Calu3 (cell line): Measurements from ENCODE around the gene TBC1D13. TPM values are rescaled to one million over a fixed set of nuclear protein-coding genes. Genes with fewer than 3 reads are reported as not detected.

Experiments
- BruUV-seq: library from RNA; stranded (reverse); fragments of 400-500 nt; replicated peaks from 2 replicates; lab custom pipeline; 2021; lab: Mats Ljungman, UMichigan
- CTCF ChIA-PET: fragments of 300-600 bp; sonication (Branson Sonifier 250); formaldehyde crosslinking; loops from one replicate; lab custom pipeline; 2022; ENCODE audit warnings: antibody characterized with exemption; lab: Charles Lee
- DNase-seq: peaks from one replicate; pipeline ENCODE4 v3.0.0; 2022
- H3K27ac Mint-ChIP-seq: one replicate; pipeline ENCODE4 v1.8.0; 2022; ENCODE audit warnings: mixed read lengths; ENCODE audit not compliant: unreplicated experiment
- H3K27me3 Mint-ChIP-seq: one replicate; pipeline ENCODE4 v1.8.0; 2022; ENCODE audit warnings: mixed read lengths; ENCODE audit not compliant: unreplicated experiment
- H3K36me3 Mint-ChIP-seq: one replicate; pipeline ENCODE4 v1.8.0; 2022; ENCODE audit warnings: mild to moderate bottlenecking, moderate library complexity, mixed read lengths; ENCODE audit not compliant: insufficient read depth, unreplicated experiment
- H3K4me1 Mint-ChIP-seq: one replicate; pipeline ENCODE4 v1.8.0; 2022; ENCODE audit warnings: mild to moderate bottlenecking, low read depth, mixed read lengths; ENCODE audit not compliant: unreplicated experiment
- H3K4me3 Mint-ChIP-seq: one replicate; pipeline ENCODE4 v1.8.0; 2022; ENCODE audit warnings: mild to moderate bottlenecking, low read depth, moderate library complexity, mixed read lengths; ENCODE audit not compliant: unreplicated experiment
- H3K9me3 Mint-ChIP-seq: one replicate; pipeline ENCODE4 v1.8.0; 2022; ENCODE audit warnings: low read depth, mixed read lengths; ENCODE audit not compliant: unreplicated experiment
- intact Hi-C: fragments of 100-400 bp; cut with micrococcal nuclease; formaldehyde crosslinking; loops from one replicate; pipeline ENCODE4 v1.10.0; 2022; ENCODE audit not compliant: unreplicated experiment
- total RNA-seq: library from RNA; stranded (reverse); gene quantifications from 2 replicates; pipeline ENCODE4 v1.2.3, GENCODE V29; 2022
- TF ChIP-seq, protein P1 (sequence below): fragments of 200-600 bp; IDR thresholded peaks from one replicate; pipeline ENCODE4 v1.8.0; 2022; ENCODE audit warnings: antibody characterized with exemption; ENCODE audit not compliant: unreplicated experiment

Gene TBC1D13
- total RNA-seq, 1 experiment from 2014 or later = 16.6 TPM

DNA sequence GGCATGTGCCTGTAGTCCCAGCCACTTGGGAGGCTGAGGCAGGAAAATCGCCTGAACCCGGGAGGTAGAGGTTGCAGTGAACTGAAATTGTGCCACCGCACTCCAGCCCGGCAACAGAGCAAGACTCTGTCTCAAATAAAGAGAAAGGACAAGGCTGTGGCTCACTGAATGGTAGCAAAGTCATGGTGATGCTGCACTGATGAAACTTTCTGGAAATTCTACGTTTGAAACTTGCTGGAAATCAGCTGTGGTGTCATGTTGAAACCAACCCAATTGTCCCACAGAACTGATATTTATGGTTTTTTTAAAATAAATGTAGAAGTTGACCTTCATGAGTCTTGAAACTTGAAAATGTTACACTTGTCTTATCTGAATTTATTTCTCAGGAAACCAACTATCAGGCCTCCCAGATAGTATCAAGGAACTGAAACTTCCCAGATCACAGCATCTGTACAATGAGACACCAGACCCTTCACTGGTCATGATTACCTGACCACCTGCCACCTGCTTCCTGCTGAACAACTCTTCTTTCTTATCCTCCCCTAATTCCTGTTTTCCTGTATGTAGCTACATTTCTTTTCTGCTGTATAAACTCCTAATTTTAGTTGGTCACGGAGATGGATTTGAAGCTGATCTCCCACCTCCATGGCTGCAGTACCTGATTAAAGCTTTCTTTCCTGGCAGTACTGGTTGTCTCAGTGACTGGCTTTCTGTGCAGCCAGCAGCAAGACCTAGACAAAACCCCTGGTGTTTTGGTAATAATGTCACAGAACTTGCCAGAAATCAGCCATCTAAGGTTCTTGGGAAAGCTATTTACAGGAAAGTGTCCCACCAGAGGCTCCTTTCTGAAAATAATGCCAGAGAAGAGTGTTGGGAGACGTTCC lies 5.6 kb upstream of the TBC1D13 start:
- DNase-seq = no peak
- H3K9me3 Mint-ChIP-seq = peaks cover 3% of the 10 kb centered on the region
- CTCF ChIA-PET = no interaction called here
- no peaks in the 10 kb centered on the region for H3K27me3 Mint-ChIP-seq
- TF ChIP-seq, protein P1, sequence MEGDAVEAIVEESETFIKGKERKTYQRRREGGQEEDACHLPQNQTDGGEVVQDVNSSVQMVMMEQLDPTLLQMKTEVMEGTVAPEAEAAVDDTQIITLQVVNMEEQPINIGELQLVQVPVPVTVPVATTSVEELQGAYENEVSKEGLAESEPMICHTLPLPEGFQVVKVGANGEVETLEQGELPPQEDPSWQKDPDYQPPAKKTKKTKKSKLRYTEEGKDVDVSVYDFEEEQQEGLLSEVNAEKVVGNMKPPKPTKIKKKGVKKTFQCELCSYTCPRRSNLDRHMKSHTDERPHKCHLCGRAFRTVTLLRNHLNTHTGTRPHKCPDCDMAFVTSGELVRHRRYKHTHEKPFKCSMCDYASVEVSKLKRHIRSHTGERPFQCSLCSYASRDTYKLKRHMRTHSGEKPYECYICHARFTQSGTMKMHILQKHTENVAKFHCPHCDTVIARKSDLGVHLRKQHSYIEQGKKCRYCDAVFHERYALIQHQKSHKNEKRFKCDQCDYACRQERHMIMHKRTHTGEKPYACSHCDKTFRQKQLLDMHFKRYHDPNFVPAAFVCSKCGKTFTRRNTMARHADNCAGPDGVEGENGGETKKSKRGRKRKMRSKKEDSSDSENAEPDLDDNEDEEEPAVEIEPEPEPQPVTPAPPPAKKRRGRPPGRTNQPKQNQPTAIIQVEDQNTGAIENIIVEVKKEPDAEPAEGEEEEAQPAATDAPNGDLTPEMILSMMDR = no peak
- BruUV-seq = no TSS peak
- intact Hi-C loops = no loop called here
- no peak overlapping the region for H3K4me3 Mint-ChIP-seq
- H3K4me1 Mint-ChIP-seq = no peaks in the 10 kb centered on the region
- peaks cover 5% of the 10 kb centered on the region for H3K36me3 Mint-ChIP-seq
- no peak overlapping the region for H3K27ac Mint-ChIP-seq

GRCh38 chr9:128782669-128783068 lies 4.4 kb upstream of the TBC1D13 start:
- no peak for DNase-seq
- intact Hi-C loops = no loop called here
- Mint-ChIP-seq H3K27me3 (no peaks in the 10 kb centered on the region), H3K4me1 (no peaks in the 10 kb centered on the region), H3K4me3 (no peak overlapping the region), H3K27ac (no peak overlapping the region), H3K9me3 (peaks cover 3% of the 10 kb centered on the region), H3K36me3 (peaks cover 17% of the 10 kb centered on the region)
- TF ChIP-seq, protein P1 = no peak
- CTCF ChIA-PET = interaction anchor here (0.7 kb wide), 1 partner anchor 76 kb away, joined by 4 read pairs; no protein-coding TSS in a partner anchor
- BruUV-seq = no TSS peak

DNA sequence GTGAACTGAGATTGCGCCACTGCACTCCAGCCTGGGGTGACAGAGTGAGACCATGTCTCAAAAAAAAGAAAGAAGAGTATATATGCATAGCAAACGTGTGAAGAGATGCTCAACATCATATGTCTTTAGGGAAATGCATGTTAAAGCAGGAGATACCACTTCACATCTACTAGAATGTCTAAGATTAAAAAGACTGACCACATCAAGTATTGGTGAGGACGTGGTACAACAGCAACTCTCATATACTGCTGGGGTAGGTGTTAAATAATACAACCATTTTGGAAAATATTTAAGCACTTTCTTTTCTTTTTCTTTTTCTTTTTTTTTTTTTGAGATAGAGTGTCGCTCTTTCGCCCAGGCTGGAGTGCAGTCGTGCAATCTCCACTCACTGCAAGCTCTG lies 1.6 kb upstream of the TBC1D13 start:
- H3K36me3 Mint-ChIP-seq = peaks cover 17% of the 10 kb centered on the region
- intact Hi-C loops = no loop called here
- no peak overlapping the region for H3K27ac Mint-ChIP-seq

GRCh38 chr9:128787659-128788058 lies 606 bp downstream of the TBC1D13 start:
- TF ChIP-seq, protein P1 = no peak
- no TSS peak for BruUV-seq
- H3K9me3 Mint-ChIP-seq = no peaks in the 10 kb centered on the region
- DNase-seq = no peak
- CTCF ChIA-PET = interaction anchor here (1.4 kb wide), 1 partner anchor 16 kb away, joined by 4 read pairs; the partner anchor contains the start of gene ZER1
- intact Hi-C loops = no loop called here
- H3K4me1 Mint-ChIP-seq = no peaks in the 10 kb centered on the region
- H3K36me3 Mint-ChIP-seq = peaks cover 17% of the 10 kb centered on the region
- peak overlapping the region; percentile 58 for H3K27ac Mint-ChIP-seq
- no peaks in the 10 kb centered on the region for H3K27me3 Mint-ChIP-seq
- peak overlapping the region; percentile 87 for H3K4me3 Mint-ChIP-seq

More for the DNA sequence above, 1.6 kb upstream of the TBC1D13 start:
- CTCF ChIA-PET = no interaction called here
- no peaks in the 10 kb centered on the region for H3K27me3 Mint-ChIP-seq
- TF ChIP-seq, protein P1 = no peak
- no peak overlapping the region for H3K4me3 Mint-ChIP-seq
- DNase-seq = no peak
- no TSS peak for BruUV-seq
- H3K9me3 Mint-ChIP-seq = peaks cover 3% of the 10 kb centered on the region
- H3K4me1 Mint-ChIP-seq = no peaks in the 10 kb centered on the region
